HS-5 (cell line): ENCODE data around the gene PPP2R2B.

Experiments
- DNase-seq: peaks from one replicate; pipeline ENCODE4 v3.0.0-alpha.2; 2012; ENCODE audit warnings: low read depth

The PPP2R2B gene

GRCh38 chr5:146878476-146879172, at the start of gene PPP2R2B:
PPP2R2B (minus strand) TSS chr5:146878757.
- DNase-seq, result no peak

DNA sequence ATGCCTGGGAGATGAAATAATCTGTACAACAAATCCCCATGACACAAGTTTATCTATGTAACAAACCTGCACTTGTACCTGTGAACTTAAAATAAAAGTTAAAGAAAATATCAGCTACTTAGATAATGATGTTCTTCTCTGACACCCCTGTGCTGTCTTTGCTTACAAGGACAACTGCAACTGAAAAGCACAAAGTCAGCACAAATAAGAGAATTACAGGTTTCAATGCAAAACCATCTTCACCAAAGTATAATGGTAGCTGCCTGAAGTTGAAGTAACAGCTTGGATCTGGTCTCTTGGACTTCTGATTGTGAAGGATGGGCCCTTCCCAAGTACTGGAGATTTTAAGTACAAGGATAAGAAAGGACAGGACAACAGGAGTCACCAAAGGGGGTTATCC, 45.6 kb upstream of the PPP2R2B start:
- DNase-seq, result no peak

DNA sequence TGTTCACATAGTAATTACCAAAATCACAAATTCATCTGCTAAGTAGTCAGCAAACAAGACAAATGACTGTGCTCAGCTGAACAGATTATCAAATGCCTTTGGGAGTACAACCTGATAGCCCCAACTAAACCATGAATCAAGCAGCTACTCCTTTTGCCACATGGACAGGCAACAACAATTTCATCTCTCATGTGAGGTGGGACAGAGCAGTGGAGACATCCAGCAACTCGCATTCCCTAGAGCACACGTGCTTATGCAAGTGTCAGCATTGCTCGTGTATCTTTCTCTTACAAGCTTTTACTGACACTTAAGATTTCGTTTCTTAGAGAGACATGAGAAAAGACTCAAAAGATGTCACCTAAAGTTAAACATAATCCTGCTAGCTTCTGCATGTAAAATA, 42.7 kb upstream of the PPP2R2B start:
- DNase-seq, result no peak

DNA sequence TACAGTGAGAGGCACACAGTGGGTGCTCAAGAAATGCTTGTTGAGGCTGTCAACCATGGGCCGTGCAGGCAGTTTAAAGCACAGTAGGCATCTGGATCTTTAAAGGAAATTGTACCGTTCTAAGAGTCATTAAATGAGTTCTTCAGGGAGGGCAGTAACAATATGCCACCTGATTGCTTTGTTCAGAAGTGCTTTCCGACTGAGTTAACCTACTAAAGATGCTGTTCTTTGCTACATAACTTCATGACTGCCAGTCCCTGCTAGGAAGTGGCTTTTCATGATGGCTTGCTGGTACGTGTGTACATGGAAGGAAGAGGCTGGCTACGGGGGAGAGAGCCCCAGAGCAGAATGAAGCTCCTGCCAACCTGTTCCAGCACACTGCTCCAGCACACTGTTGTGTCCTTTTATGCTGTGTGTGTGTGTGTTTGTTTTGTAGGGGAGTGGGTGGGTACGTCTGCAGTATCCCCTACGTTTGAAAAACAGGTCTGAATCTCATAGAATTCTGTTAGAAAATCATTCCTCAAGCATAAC, 41.9 kb upstream of the PPP2R2B start:
- DNase-seq, result no peak

- DNase-seq, result no peak
Measured at GRCh38 chr5:146919304-146919703, 40.7 kb upstream of the PPP2R2B start.

DNA sequence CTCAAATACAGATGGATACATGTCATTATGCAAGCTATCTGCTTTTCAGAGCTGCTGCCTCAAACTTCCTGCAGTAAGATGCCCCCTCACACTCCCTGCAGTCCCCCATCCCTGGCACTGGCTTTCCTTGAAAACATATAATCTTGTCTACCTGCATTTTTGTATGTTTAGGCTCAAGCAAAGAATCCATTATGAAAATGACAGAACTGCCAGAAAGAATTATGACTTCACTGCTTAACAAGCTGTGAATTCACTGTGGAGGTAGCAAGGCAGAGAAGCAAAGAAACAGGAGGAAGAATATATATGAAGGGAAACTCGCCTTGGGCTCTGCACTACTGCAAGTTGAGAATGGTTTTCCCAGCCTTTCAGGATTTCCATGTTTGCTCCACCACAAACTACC, 39.4 kb upstream of the PPP2R2B start:
- no peak for DNase-seq

- no peak for DNase-seq
Measured at GRCh38 chr5:146912874-146913273, 34.3 kb upstream of the PPP2R2B start.

DNA sequence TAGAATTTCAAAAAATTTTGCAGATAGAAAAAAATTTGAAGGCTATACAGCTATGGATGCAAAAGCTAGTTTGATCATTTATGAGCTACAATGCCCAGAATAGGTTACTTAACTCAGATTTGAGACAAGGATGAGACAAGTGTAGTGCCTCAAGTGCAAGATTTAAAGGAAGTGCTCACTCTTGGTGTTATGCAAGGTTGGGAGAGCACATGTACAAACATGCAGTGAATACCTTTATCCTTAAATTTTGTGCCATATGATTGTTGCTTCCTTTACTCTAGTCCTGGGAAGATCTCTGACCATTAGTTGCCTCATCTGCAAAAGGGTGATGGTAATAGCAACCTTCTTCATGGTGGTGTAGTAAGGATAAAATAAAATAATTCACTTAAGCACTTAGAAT, 31.7 kb upstream of the PPP2R2B start:
- DNase-seq, result no peak

DNA sequence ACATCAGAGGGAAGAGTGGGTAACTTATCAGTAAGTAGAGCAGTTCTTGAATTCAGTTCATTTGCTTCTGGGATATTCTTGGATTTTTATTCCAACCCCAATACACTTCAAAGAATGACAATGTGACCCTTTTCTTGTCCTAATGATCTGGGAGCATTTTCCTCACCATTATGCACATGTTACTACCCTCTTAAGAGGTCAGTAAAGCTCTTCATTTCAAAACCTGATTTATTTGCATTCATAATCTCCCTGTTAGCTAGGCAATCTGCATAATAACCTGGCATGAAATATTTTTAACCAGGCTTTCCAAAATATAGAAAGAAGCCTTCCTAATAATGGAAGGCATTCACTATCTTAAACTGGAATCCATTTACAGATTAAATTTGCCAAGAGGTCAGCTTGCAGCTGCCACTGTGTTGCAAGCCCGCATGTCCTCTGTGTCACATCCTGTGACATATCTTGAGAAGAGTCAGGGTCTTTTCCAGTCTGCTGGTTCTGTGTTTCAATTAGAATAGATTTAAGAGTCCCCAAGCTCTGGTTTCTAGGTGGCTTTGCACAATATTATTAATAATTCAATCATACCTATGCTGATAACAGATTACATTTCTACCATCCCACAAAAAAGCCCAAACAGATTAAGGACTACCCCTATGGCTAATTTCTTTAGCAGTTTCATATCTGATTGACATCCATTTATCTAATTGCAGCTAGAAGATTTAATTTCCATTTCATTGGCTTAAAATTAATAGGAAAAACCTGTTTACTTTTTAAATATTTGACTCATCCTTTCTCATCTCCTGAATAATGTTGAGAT, 30.9 kb upstream of the PPP2R2B start:
- DNase-seq, result no peak

DNA sequence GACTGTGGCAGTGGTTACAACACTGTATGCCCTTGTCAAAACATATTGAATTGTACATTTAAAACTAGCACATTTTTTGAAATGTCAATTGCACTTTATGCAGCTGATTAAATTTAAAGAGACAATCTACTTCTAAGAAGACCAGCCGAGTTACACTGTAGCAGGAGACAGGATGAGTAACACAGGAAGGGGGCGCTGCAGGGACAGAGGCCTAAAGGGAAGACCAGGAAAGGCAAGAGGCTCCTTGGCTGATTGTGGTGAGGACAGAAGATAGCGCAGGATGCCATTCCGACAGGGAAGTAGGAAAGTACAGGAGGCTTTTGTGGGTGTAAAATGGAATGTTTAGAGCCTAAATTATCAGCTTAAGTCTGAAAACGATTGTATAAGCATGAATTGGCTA, 28.2 kb upstream of the PPP2R2B start:
- DNase-seq, result no peak

DNA sequence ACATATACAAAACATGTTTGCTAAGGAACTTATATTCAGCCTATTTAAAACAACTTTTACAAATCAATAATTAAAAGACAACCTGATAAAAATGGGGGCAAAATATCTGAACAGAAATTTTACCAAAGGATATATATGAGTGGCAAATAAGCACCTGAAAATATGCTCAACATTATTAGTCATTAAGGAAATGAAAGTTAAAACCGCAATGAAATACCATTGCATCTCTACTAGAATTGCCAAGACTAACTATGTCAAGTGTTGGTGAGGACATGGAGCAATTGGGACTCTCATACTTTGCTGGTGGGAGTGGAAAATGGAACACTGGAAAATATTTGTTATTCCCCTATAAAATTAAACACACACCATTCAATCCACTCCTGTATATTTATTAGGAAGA, 26.3 kb upstream of the PPP2R2B start:
- DNase-seq, result no peak

GRCh38 chr5:146903789-146904188, 25.2 kb upstream of the PPP2R2B start:
- no peak for DNase-seq

- no peak for DNase-seq
Measured at GRCh38 chr5:146902471-146902870, 23.9 kb upstream of the PPP2R2B start.

- no peak for DNase-seq
Measured at GRCh38 chr5:146897061-146897460, 18.5 kb upstream of the PPP2R2B start.

- DNase-seq, result no peak
Measured at GRCh38 chr5:146894753-146895521, 16.4 kb upstream of the PPP2R2B start.

- no peak for DNase-seq
Measured at GRCh38 chr5:146893991-146894390, 15.4 kb upstream of the PPP2R2B start.

- no peak for DNase-seq
Measured at GRCh38 chr5:146892231-146892630, 13.7 kb upstream of the PPP2R2B start.

DNA sequence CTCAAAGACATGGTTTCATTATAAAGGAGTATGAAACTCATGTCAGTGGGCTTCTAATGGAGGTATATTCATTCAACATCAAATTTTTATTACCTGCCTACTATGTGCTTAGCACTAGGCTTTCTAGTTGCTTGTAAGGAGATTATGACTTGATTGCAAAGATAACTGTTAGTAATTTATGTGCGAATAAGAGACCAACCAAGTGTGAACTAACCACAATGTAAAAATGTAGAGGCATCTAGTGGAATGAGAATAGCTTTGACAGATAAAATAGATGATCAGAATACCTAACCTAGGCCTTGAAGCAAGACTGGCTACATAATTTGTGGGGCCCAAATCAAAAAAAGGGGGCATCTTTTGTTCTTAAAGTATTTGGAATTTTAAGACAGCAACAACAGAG, 13.0 kb upstream of the PPP2R2B start:
- no peak for DNase-seq

DNA sequence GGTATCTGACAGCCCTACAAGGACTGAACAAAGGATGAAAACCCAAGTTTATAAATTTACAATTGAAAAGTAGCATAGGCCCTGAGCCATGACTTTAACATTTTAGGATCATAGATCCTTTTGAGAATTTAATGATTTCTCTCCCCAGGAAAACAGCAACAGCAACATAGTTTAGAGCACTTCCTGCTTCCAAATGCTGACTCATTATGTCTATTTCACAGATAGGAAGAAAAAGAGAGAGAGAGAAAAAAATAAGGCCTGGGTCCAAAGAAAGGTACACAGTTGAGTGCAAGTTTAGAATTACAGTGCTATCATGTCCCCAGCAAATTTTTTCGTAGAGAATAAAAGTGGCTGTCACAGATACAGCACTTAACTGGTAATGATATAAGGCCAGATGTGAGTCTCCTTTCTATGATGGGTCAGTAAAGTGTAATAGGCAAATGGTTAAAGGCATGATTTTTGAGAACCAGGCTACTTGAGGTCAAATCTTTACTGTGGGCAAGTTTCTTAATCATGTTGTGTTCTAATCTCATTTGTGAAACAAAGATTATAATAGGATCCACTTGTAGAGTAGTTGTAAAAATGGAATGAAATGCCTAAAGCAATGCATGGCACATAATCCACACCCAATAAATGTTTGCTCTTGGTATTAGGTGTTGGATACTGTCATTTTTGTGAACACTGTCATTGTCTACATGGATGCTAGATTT, 12.3 kb upstream of the PPP2R2B start:
- no peak for DNase-seq

DNA sequence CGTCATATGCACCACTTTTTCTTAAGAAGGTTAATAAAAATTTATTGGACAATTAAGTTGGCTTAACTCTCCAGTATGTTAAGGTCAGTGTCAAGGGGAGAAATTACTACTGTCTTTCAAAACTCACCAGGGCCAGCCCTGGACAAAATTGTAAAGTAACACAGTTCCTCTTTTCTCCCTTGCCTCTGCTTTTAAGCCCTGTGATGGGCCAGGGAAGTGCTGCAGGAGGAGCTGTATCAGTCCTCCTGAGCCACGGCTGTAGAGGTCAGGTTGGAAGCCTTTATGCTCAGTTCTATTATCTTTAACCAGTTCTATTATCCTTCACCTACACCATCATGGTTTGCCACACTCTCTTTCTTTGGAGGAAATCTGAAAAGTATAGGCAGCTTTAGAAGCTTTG, 11.5 kb upstream of the PPP2R2B start:
- DNase-seq, result no peak

GRCh38 chr5:146889169-146889568, 10.6 kb upstream of the PPP2R2B start:
- DNase-seq, result no peak
